Gastrocnemius medialis (tissue), 4 donors: Measurements from ENCODE around the gene TBL1XR1.

Experiments
- POLR2A ChIP-seq, 2 donors: fragments of 450-650 bp; IDR thresholded peaks; one replicate each; pipeline ENCODE4 v1.6.1; 2017; ENCODE audit warnings: antibody characterized with exemption in 2 of 2, mild to moderate bottlenecking in 2 of 2, moderate library complexity in 2 of 2
- TF ChIP-seq, protein P1 (sequence below), 5 experiments: fragments of 450-650 bp in 3 of 5; fragments of 200-600 bp in 2 of 5; sonication (generic) in 2 of 5; IDR thresholded peaks in 4 of 5; conservative IDR thresholded peaks in 1 of 5; 1 replicate in 4 of 5; 2 replicates in 1 of 5; pipeline ENCODE4 v1.5.1; 2016 to 2019; ENCODE audit warnings: antibody characterized with exemption in 5 of 5, mild to moderate bottlenecking in 3 of 5, moderate library complexity in 3 of 5

DNA sequence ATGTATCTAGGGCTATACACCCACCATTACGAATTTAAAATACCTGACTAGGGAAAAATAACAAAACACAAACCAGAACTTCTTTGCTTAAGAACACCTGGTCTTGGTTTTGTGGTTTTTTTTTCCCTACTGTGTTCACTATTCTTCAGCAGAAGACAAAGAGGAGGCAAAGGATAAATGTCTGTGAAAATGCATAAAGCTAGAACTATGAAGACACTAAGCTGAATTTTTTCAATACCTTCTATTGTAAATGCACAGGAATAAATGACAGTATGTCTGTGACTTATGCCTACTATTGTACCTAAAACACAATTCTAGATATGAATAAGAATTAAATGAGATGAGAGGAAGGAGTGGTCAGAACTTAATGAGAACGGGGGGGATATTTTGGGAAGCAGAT, 86.9 kb downstream of the TBL1XR1 start:
- TF ChIP-seq POLR2A (IDR thresholded peaks at IDR 0.05) = no peak
- TF ChIP-seq, protein P1, sequence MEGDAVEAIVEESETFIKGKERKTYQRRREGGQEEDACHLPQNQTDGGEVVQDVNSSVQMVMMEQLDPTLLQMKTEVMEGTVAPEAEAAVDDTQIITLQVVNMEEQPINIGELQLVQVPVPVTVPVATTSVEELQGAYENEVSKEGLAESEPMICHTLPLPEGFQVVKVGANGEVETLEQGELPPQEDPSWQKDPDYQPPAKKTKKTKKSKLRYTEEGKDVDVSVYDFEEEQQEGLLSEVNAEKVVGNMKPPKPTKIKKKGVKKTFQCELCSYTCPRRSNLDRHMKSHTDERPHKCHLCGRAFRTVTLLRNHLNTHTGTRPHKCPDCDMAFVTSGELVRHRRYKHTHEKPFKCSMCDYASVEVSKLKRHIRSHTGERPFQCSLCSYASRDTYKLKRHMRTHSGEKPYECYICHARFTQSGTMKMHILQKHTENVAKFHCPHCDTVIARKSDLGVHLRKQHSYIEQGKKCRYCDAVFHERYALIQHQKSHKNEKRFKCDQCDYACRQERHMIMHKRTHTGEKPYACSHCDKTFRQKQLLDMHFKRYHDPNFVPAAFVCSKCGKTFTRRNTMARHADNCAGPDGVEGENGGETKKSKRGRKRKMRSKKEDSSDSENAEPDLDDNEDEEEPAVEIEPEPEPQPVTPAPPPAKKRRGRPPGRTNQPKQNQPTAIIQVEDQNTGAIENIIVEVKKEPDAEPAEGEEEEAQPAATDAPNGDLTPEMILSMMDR (IDR thresholded peaks at IDR 0.05 in 4 of 5, conservative IDR thresholded peaks at IDR 0.05 in 1 of 5) = no peak
